Panc1 (cell line): Measurements from ENCODE around the gene ZNF501. TPM values are rescaled to one million over a fixed set of nuclear protein-coding genes. Genes with fewer than 3 reads are reported as not detected.

ENCODE experiments used
- ATAC-seq: fragments of 200-7000 bp; cut with Tn5 transposase; 2 replicates; pipeline ENCODE4 v1.9.1; 2020; ENCODE audit warnings: mild to moderate bottlenecking, moderate library complexity
- BruUV-seq: library from RNA; stranded (reverse); fragments of 400-500 nt; replicated peaks from 2 replicates; lab custom pipeline; 2021; lab: Mats Ljungman, UMichigan
- CTCF ChIA-PET: fragments of 300-600 bp; sonication (Branson Sonifier 250); formaldehyde crosslinking; loops from one replicate; lab custom pipeline; 2022; ENCODE audit warnings: antibody characterized with exemption; lab: Charles Lee
- POLR2A ChIA-PET: fragments of 300-600 bp; sonication (Branson Sonifier 250); formaldehyde crosslinking; loops from one replicate; lab custom pipeline; 2022; ENCODE audit warnings: antibody characterized with exemption; lab: Charles Lee
- DNase-seq: peaks from one replicate; pipeline ENCODE4 v3.0.0-alpha.2; 2010; ENCODE audit warnings: low read depth, low spot score
- H3K27ac ChIP-seq: 2 replicates; pipeline ENCODE4 v1.5.1; 2011; ENCODE audit warnings: mild to moderate bottlenecking, low read length, inconsistent platforms
- H3K27me3 ChIP-seq: fragments of 200-500 bp; sonication (Bioruptor generic); 2 replicates; pipeline ENCODE4 v1.6.0; 2014; ENCODE audit warnings: low read length, inconsistent platforms; ENCODE audit not compliant: control insufficient read depth, insufficient read depth
- H3K36me3 ChIP-seq: fragments of 200-500 bp; sonication (Bioruptor generic); 2 replicates; pipeline ENCODE4 v1.5.1; 2014; ENCODE audit warnings: inconsistent platforms, mild to moderate bottlenecking, low read length, moderate library complexity; ENCODE audit not compliant: control insufficient read depth, insufficient read depth
- H3K4me1 ChIP-seq: 2 replicates; pipeline ENCODE4 v1.5.1; 2011; ENCODE audit warnings: inconsistent platforms, mild to moderate bottlenecking, low read length, moderate library complexity; ENCODE audit not compliant: control insufficient read depth, insufficient read depth
- H3K4me3 ChIP-seq, 2 experiments: 2 replicates each; pipeline ENCODE4 v1.5.1; 2011 to 2012; ENCODE audit warnings: low read depth in 2 of 2, low read length in 2 of 2, mild to moderate bottlenecking in 2 of 2, inconsistent platforms in 1 of 2, moderate library complexity in 1 of 2
- H3K9me3 ChIP-seq: fragments of 200-500 bp; sonication (Bioruptor generic); 2 replicates; pipeline ENCODE4 v1.5.1; 2014; ENCODE audit warnings: low read depth, mild to moderate bottlenecking, inconsistent platforms, low read length, moderate library complexity; ENCODE audit not compliant: control insufficient read depth, insufficient read depth
- POLR2AphosphoS5 ChIP-seq: IDR thresholded peaks from 2 replicates; pipeline ENCODE4 v1.6.1; 2012; ENCODE audit warnings: mild to moderate bottlenecking, low read depth, low read length, moderate library complexity
- SIN3A ChIP-seq: IDR thresholded peaks from 2 replicates; pipeline ENCODE4 v1.6.1; 2012; ENCODE audit warnings: low read depth, mild to moderate bottlenecking, low read length, moderate library complexity, borderline replicate concordance; ENCODE audit not compliant: insufficient read depth
- TCF7L2 ChIP-seq: IDR thresholded peaks from 2 replicates; pipeline ENCODE4 v1.6.1; 2011; ENCODE audit warnings: mild to moderate bottlenecking, low read depth, low read length, inconsistent platforms
- in situ Hi-C: cut with HindIII; loops from 2 replicates; pipeline ENCODE4 v1.10.0; 2016; ENCODE audit warnings: low sequenced_read_pairs, low pct_unique_long_range_greater_than_20kb
- intact Hi-C: fragments of 100-400 bp; cut with micrococcal nuclease; formaldehyde crosslinking; loops from one replicate; pipeline ENCODE4 v1.10.0; 2022; ENCODE audit not compliant: unreplicated experiment
- total RNA-seq: library from RNA; stranded (reverse); gene quantifications from one replicate; pipeline ENCODE4 v1.2.1, GENCODE V29; 2021; ENCODE audit not compliant: unreplicated experiment
- TF ChIP-seq, protein P1 (sequence below): fragments of 450-650 bp; IDR thresholded peaks from 2 replicates; pipeline ENCODE4 v1.5.1; 2017; ENCODE audit warnings: mild to moderate bottlenecking
- TF ChIP-seq, protein P2 (sequence below), 2 experiments: IDR thresholded peaks; 2 replicates each; pipeline ENCODE4 v1.6.1; 2011 to 2012; ENCODE audit warnings: low read depth in 2 of 2, control low read depth in 1 of 2, low read length in 1 of 2, mild to moderate bottlenecking in 1 of 2, moderate library complexity in 1 of 2; ENCODE audit not compliant: insufficient read depth in 1 of 2

The ZNF501 gene
- total RNA-seq, 1 experiment from 2014 or later: 0.15 TPM

DNA sequence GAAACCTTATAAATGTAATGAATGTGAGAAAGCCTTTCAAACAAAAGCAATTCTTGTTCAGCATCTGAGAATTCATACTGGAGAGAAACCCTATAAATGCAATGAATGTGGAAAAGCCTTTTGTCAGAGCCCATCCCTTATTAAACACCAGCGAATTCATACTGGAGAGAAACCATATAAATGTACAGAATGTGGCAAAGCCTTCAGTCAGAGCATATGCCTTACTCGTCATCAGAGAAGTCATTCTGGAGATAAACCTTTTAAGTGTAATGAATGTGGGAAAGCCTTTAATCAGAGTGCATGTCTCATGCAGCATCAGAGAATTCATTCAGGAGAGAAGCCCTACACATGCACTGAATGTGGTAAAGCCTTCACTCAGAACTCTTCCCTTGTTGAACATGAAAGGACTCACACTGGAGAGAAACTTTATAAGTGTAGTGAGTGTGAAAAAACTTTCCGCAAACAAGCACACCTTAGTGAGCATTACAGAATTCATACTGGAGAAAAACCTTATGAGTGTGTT is 5.3 kb downstream of the ZNF501 start:
- BruUV-seq: no TSS peak
- intact Hi-C loops: no loop called here
- DNase-seq (no peak), ATAC-seq (no peak)
- H3K27ac ChIP-seq: no peak overlapping the region
- POLR2A ChIA-PET: no interaction called here
- CTCF ChIA-PET: no interaction called here
- H3K4me1 ChIP-seq: no peaks in the 10 kb centered on the region
- H3K36me3 ChIP-seq: no peaks in the 10 kb centered on the region
- H3K27me3 ChIP-seq: no peaks in the 10 kb centered on the region
- in situ Hi-C loops: no loop called here
- peaks cover 22% of the 10 kb centered on the region; the same call in 1 of the 2 replicates for H3K9me3 ChIP-seq
- no peak overlapping the region for H3K4me3 ChIP-seq
- TF ChIP-seq POLR2AphosphoS5 (no peak), SIN3A (no peak), TCF7L2 (no peak)
- TF ChIP-seq, protein P1, sequence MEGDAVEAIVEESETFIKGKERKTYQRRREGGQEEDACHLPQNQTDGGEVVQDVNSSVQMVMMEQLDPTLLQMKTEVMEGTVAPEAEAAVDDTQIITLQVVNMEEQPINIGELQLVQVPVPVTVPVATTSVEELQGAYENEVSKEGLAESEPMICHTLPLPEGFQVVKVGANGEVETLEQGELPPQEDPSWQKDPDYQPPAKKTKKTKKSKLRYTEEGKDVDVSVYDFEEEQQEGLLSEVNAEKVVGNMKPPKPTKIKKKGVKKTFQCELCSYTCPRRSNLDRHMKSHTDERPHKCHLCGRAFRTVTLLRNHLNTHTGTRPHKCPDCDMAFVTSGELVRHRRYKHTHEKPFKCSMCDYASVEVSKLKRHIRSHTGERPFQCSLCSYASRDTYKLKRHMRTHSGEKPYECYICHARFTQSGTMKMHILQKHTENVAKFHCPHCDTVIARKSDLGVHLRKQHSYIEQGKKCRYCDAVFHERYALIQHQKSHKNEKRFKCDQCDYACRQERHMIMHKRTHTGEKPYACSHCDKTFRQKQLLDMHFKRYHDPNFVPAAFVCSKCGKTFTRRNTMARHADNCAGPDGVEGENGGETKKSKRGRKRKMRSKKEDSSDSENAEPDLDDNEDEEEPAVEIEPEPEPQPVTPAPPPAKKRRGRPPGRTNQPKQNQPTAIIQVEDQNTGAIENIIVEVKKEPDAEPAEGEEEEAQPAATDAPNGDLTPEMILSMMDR: no peak
- TF ChIP-seq, protein P2, sequence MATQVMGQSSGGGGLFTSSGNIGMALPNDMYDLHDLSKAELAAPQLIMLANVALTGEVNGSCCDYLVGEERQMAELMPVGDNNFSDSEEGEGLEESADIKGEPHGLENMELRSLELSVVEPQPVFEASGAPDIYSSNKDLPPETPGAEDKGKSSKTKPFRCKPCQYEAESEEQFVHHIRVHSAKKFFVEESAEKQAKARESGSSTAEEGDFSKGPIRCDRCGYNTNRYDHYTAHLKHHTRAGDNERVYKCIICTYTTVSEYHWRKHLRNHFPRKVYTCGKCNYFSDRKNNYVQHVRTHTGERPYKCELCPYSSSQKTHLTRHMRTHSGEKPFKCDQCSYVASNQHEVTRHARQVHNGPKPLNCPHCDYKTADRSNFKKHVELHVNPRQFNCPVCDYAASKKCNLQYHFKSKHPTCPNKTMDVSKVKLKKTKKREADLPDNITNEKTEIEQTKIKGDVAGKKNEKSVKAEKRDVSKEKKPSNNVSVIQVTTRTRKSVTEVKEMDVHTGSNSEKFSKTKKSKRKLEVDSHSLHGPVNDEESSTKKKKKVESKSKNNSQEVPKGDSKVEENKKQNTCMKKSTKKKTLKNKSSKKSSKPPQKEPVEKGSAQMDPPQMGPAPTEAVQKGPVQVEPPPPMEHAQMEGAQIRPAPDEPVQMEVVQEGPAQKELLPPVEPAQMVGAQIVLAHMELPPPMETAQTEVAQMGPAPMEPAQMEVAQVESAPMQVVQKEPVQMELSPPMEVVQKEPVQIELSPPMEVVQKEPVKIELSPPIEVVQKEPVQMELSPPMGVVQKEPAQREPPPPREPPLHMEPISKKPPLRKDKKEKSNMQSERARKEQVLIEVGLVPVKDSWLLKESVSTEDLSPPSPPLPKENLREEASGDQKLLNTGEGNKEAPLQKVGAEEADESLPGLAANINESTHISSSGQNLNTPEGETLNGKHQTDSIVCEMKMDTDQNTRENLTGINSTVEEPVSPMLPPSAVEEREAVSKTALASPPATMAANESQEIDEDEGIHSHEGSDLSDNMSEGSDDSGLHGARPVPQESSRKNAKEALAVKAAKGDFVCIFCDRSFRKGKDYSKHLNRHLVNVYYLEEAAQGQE (IDR thresholded peaks at IDR 0.05; ENCODE audit: insufficient read depth in 1 of 2, low read depth in 2 of 2, low read length in 1 of 2): no peak

DNA sequence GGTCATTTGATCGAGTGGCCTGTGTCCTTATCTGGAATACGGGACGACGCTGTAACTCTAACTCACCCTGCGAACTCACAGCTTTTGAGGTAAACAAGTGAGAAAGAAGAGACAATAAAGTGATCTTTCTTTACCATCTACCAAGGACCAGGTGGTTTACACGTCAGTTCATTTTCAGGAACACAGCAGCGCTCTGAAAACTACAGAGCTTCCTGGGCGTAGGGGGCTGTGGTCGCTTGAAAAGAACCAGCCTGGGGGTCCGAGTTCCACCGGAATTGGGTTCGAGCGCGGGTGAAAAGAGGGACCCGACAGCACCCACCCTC is 31.6 kb downstream of the ZNF501 start:
- intact Hi-C loops (no loop called here), in situ Hi-C loops (no loop called here)
- Histone ChIP-seq H3K4me3 (peak overlapping the region; percentile 81 to 87), H3K27me3 (no peaks in the 10 kb centered on the region), H3K9me3 (peaks cover 22% of the 10 kb centered on the region; the same call in 1 of the 2 replicates), H3K4me1 (no peaks in the 10 kb centered on the region), H3K36me3 (peaks cover 3% of the 10 kb centered on the region; the same call in 1 of the 2 replicates), H3K27ac (peak overlapping the region; percentile 89)
- ChIA-PET CTCF (no interaction called here), POLR2A (no interaction called here)
- TF ChIP-seq TCF7L2: no peak
- TF ChIP-seq POLR2AphosphoS5: no peak
- TF ChIP-seq, protein P2 (IDR thresholded peaks at IDR 0.05; ENCODE audit: insufficient read depth in 1 of 2, low read depth in 2 of 2, low read length in 1 of 2): no peak
- no peak for TF ChIP-seq SIN3A
- TF ChIP-seq, protein P1: no peak
- ATAC-seq (no peak), DNase-seq (no peak)
- no TSS peak for BruUV-seq
